HCT116 (cell line): ENCODE results near the gene DIAPH3. TPM values are rescaled to one million over a fixed set of nuclear protein-coding genes. Genes with fewer than 3 reads are reported as not detected.

ENCODE experiments used
- ATAC-seq: fragments of 200-7000 bp; cut with Tn5 transposase; 2 replicates; pipeline ENCODE4 v1.9.1; 2020; ENCODE audit warnings: mild to moderate bottlenecking, moderate library complexity
- BruUV-seq: library from RNA; stranded (reverse); fragments of 400-500 nt; replicated peaks from 2 replicates; lab custom pipeline; 2021; lab: Mats Ljungman, UMichigan
- CTCF ChIA-PET: fragments of 300-600 bp; sonication (Branson Sonifier 250); formaldehyde crosslinking; loops from one replicate; lab custom pipeline; 2021; ENCODE audit warnings: antibody characterized with exemption; lab: Charles Lee
- POLR2A ChIA-PET: fragments of 300-600, 350-600 bp; sonication (Branson Sonifier 250); formaldehyde crosslinking; loops from one replicate; lab custom pipeline; 2021; ENCODE audit warnings: antibody characterized with exemption; lab: Charles Lee
- RAD21 ChIA-PET, 2 experiments: fragments of 300-600 bp; sonication (Branson Sonifier 250); formaldehyde crosslinking; loops; one replicate each; lab custom pipeline; 2023; ENCODE audit warnings: low total read pairs in 2 of 2; ENCODE audit not compliant: uncharacterized antibody in 2 of 2, unreplicated experiment in 2 of 2, low non-redundant PET in 1 of 2; lab: Charles Lee
- DNase-seq: peaks from one replicate; pipeline ENCODE4 v3.0.0-alpha.2; 2010; ENCODE audit warnings: low read depth, low spot score
- H2AFZ ChIP-seq: fragments of 200-600 bp; shearing (Covaris generic), sonication (generic); 2 replicates; pipeline ENCODE4 v1.6.1; 2017; ENCODE audit warnings: low read depth, mixed run types, mixed read lengths, antibody characterized with exemption, low read length; ENCODE audit not compliant: poor library complexity, severe bottlenecking
- H3K27ac ChIP-seq: 2 replicates; pipeline ENCODE4 v1.5.1; 2012; ENCODE audit warnings: low read depth, low read length
- H3K27me3 ChIP-seq: fragments of 200-600 bp; sonication (generic); 2 replicates; pipeline ENCODE4 v1.6.1; 2016; ENCODE audit warnings: mixed run types, low read length, mixed read lengths; ENCODE audit not compliant: insufficient read depth
- H3K36me3 ChIP-seq, 2 experiments: fragments of 200-500 bp in 1 of 2; fragments of 200-600 bp in 1 of 2; sonication (Bioruptor generic) in 1 of 2; sonication (generic) in 1 of 2; 2 replicates each; pipeline versions ENCODE4 v1.5.1 to v1.6.1; 2014 to 2016; ENCODE audit warnings: low read length in 2 of 2, inconsistent platforms in 1 of 2, mixed read lengths in 1 of 2, mixed run types in 1 of 2; ENCODE audit not compliant: insufficient read depth in 2 of 2, control insufficient read depth in 1 of 2
- H3K4me1 ChIP-seq, 2 experiments: fragments of 200-600 bp in 1 of 2; sonication (generic) in 1 of 2; 2 replicates each; pipeline versions ENCODE4 v1.5.1 to v1.6.1; 2012 to 2017; ENCODE audit warnings: low read length in 2 of 2, inconsistent platforms in 1 of 2, mild to moderate bottlenecking in 1 of 2, mixed read lengths in 1 of 2, mixed run types in 1 of 2, moderate library complexity in 1 of 2; ENCODE audit not compliant: insufficient read depth in 2 of 2, control insufficient read depth in 1 of 2
- H3K4me2 ChIP-seq: fragments of 200-600 bp; sonication (generic); 2 replicates; pipeline ENCODE4 v1.6.1; 2017; ENCODE audit warnings: mixed run types, low read length, mixed read lengths
- H3K4me3 ChIP-seq, 2 experiments: fragments of 200-600 bp in 1 of 2; sonication (generic) in 1 of 2; replicated peaks in 1 of 2; 2 replicates each; pipeline ENCODE4 v1.5.1; 2011 to 2016; ENCODE audit warnings: low read length in 2 of 2, control low read depth in 1 of 2, low read depth in 1 of 2, mild to moderate bottlenecking in 1 of 2, mixed read lengths in 1 of 2, mixed run types in 1 of 2
- H3K79me2 ChIP-seq: fragments of 200-600 bp; sonication (generic); 2 replicates; pipeline ENCODE4 v1.6.1; 2017; ENCODE audit warnings: mild to moderate bottlenecking, mixed run types, low read length, moderate library complexity, mixed read lengths; ENCODE audit not compliant: insufficient read depth
- H3K9ac ChIP-seq: fragments of 200-600 bp; sonication (generic); 2 replicates; pipeline ENCODE4 v1.6.1; 2016; ENCODE audit warnings: low read length, mixed read lengths
- H3K9me2 ChIP-seq: fragments of 200-600 bp; sonication (generic), shearing (Covaris generic); 2 replicates; pipeline ENCODE4 v1.6.1; 2017; ENCODE audit warnings: mixed run types, mild to moderate bottlenecking, moderate library complexity; ENCODE audit not compliant: insufficient read depth
- H3K9me3 ChIP-seq, 2 experiments: fragments of 200-500 bp in 1 of 2; fragments of 200-600 bp in 1 of 2; sonication (Bioruptor generic) in 1 of 2; sonication (generic) in 1 of 2; 2 replicates each; pipeline ENCODE4 v1.6.1; 2014 to 2017; ENCODE audit warnings: low read length in 2 of 2, mixed read lengths in 2 of 2, inconsistent platforms in 1 of 2, low read depth in 1 of 2, mild to moderate bottlenecking in 1 of 2, mixed run types in 1 of 2, moderate library complexity in 1 of 2; ENCODE audit not compliant: control insufficient read depth in 1 of 2, insufficient read depth in 1 of 2
- H4K20me1 ChIP-seq: fragments of 200-600 bp; sonication (generic), shearing (Covaris generic); 2 replicates; pipeline ENCODE4 v1.6.1; 2017; ENCODE audit warnings: mixed run types, mild to moderate bottlenecking, moderate library complexity; ENCODE audit not compliant: insufficient read depth
- CBX3 ChIP-seq: IDR thresholded peaks from 2 replicates; pipeline ENCODE4 v1.6.1; 2012; ENCODE audit warnings: low read depth
- CEBPB ChIP-seq: IDR thresholded peaks from 2 replicates; pipeline ENCODE4 v1.6.1; 2012; ENCODE audit warnings: low read depth
- JUND ChIP-seq: IDR thresholded peaks from 2 replicates; pipeline ENCODE4 v1.6.1; 2012
- SIN3A ChIP-seq: IDR thresholded peaks from 2 replicates; pipeline ENCODE4 v1.6.1; 2012; ENCODE audit warnings: low read depth
- TCF7L2 ChIP-seq: IDR thresholded peaks from 2 replicates; pipeline ENCODE4 v1.7.0; 2011; ENCODE audit warnings: borderline replicate concordance, inconsistent platforms; ENCODE audit not compliant: insufficient read depth, insufficient read length; ENCODE audit errors: extremely low read depth
- ZFX ChIP-seq: fragments of 450-650 bp; IDR thresholded peaks from 2 replicates; pipeline ENCODE4 v1.6.1; 2017
- intact Hi-C: fragments of 100-400 bp; cut with micrococcal nuclease; formaldehyde crosslinking; loops from 2 replicates; pipeline ENCODE4 v1.10.0; 2022
- total RNA-seq: library from RNA; stranded (reverse); gene quantifications from one replicate; pipeline ENCODE4 v1.2.1, GENCODE V29; 2021; ENCODE audit not compliant: unreplicated experiment

Gene DIAPH3
- total RNA-seq, 1 experiment from 2014 or later = 22.8 TPM

- intact Hi-C loops = no loop called here
- H3K9me2 ChIP-seq = no peaks in the 10 kb centered on the region
- no peaks in the 10 kb centered on the region for H3K27me3 ChIP-seq
- no peak for ATAC-seq
- H3K4me3 ChIP-seq = no peak overlapping the region
- ChIA-PET POLR2A (no interaction called here), CTCF (no interaction called here), RAD21 (no interaction called here)
- H3K27ac ChIP-seq = no peak overlapping the region
- no peaks in the 10 kb centered on the region for H3K9me3 ChIP-seq
- no peak for DNase-seq
- TF ChIP-seq JUND (no peak), ZFX (no peak), CBX3 (no peak)
- no peak overlapping the region for H2AFZ ChIP-seq
- no TSS peak for BruUV-seq
- H3K79me2 ChIP-seq = no peaks in the 10 kb centered on the region
- no peak overlapping the region for H3K9ac ChIP-seq
- no peaks in the 10 kb centered on the region for H3K4me1 ChIP-seq
- no peaks in the 10 kb centered on the region; a peak in 1 of 4 replicates for H3K36me3 ChIP-seq
- no peak overlapping the region for H3K4me2 ChIP-seq
- H4K20me1 ChIP-seq = no peaks in the 10 kb centered on the region
These were observed 503.1 kb downstream of the DIAPH3 start for GRCh38 chr13:59660582-59660981.

GRCh38 chr13:59659981-59660380, 503.7 kb downstream of the DIAPH3 start:
- Histone ChIP-seq H3K27ac (no peak overlapping the region), H4K20me1 (no peaks in the 10 kb centered on the region), H2AFZ (no peak overlapping the region), H3K9ac (no peak overlapping the region), H3K4me3 (no peak overlapping the region), H3K4me1 (no peaks in the 10 kb centered on the region), H3K27me3 (no peaks in the 10 kb centered on the region), H3K9me2 (no peaks in the 10 kb centered on the region), H3K36me3 (no peaks in the 10 kb centered on the region; a peak in 1 of 4 replicates), H3K79me2 (no peaks in the 10 kb centered on the region), H3K4me2 (no peak overlapping the region), H3K9me3 (no peaks in the 10 kb centered on the region)
- DNase-seq (no peak), ATAC-seq (no peak)
- ChIA-PET RAD21 (no interaction called here), CTCF (no interaction called here), POLR2A (no interaction called here)
- no TSS peak for BruUV-seq
- TF ChIP-seq TCF7L2 (no peak), SIN3A (no peak), CEBPB (no peak)
- intact Hi-C loops = no loop called here
